Fibroblast of lung (primary cell): ENCODE data around the gene EXOC6B.

Source experiments
- CTCF ChIP-seq, 2 donors: IDR thresholded peaks in 1 of 2; conservative IDR thresholded peaks in 1 of 2; 1 replicate in 1 of 2; 2 replicates in 1 of 2; pipeline ENCODE4 v1.5.1; 2011 to 2012; ENCODE audit warnings: low read length in 2 of 2, control low read depth in 1 of 2, inconsistent platforms in 1 of 2, low read depth in 1 of 2, mild to moderate bottlenecking in 1 of 2
- EZH2 ChIP-seq: IDR thresholded peaks from 2 replicates; pipeline ENCODE4 v1.5.1; 2012; ENCODE audit warnings: low read length, control low read depth, mild to moderate bottlenecking; ENCODE audit errors: missing control alignments

- no peak for TF ChIP-seq CTCF (conservative IDR thresholded peaks at IDR 0.05 in 1 of 2, IDR thresholded peaks at IDR 0.05 in 1 of 2; ENCODE audit: low read depth in 1 of 2, low read length in 2 of 2)
- no peak for TF ChIP-seq EZH2
Measured at GRCh38 chr2:72765997-72766609, 59.7 kb downstream of the EXOC6B start.
